H4 (cell line): ENCODE results near the gene ZNF81. TPM values are rescaled to one million over a fixed set of nuclear protein-coding genes. Genes with fewer than 3 reads are reported as not detected.
"Not testable (repeated sequence)": the region's sequence is repeated elsewhere in the genome, so short reads cannot be mapped to it uniquely, and the experiment has no call there.

Source experiments
- DNase-seq: peaks from one replicate; pipeline ENCODE4 v3.0.0-alpha.2; 2015; ENCODE audit warnings: low spot score
- total RNA-seq: library from RNA; depleted of rRNA; stranded (reverse); fragments of >200 nt; shearing (Covaris generic); gene quantifications from 2 replicates; pipeline ENCODE4 v1.2.3, GENCODE V29; 2014; rRNA removed

The ZNF81 gene
- total RNA-seq, result 1.5 and 2.3 TPM in 2 replicates

- peak; percentile 97 for DNase-seq
Observed at GRCh38 chrX:47836164-47837072, at the start of gene ZNF81. ZNF81 (plus strand) TSS chrX:47836902; CDS start chrX:47846268, 9,366 bp downstream.

GRCh38 chrX:47796433-47796906 lies 40.2 kb upstream of the ZNF81 start:
- no peak for DNase-seq

GRCh38 chrX:47797084-47797483 lies 39.6 kb upstream of the ZNF81 start:
- DNase-seq, result no peak

- no peak for DNase-seq
Observed at GRCh38 chrX:47798861-47799260, 37.8 kb upstream of the ZNF81 start.

GRCh38 chrX:47802589-47802988 lies 34.1 kb upstream of the ZNF81 start:
- DNase-seq, result no peak

GRCh38 chrX:47803103-47803502 lies 33.6 kb upstream of the ZNF81 start:
- not testable (repeated sequence) for DNase-seq

GRCh38 chrX:47804315-47804714 lies 32.4 kb upstream of the ZNF81 start:
- no peak for DNase-seq

GRCh38 chrX:47805844-47806243 lies 30.9 kb upstream of the ZNF81 start:
- DNase-seq, result not testable (repeated sequence)

GRCh38 chrX:47806415-47807271 lies 30.1 kb upstream of the ZNF81 start:
- DNase-seq, result not testable (repeated sequence)

GRCh38 chrX:47807272-47807538 lies 29.5 kb upstream of the ZNF81 start:
- not testable (repeated sequence) for DNase-seq

- no peak for DNase-seq
Observed at GRCh38 chrX:47807548-47807947, 29.2 kb upstream of the ZNF81 start.

- no peak for DNase-seq
Observed at GRCh38 chrX:47808904-47809788, 27.6 kb upstream of the ZNF81 start.

- DNase-seq, result no peak
Observed at GRCh38 chrX:47814851-47815250, 21.9 kb upstream of the ZNF81 start.

GRCh38 chrX:47815901-47816845 lies 20.5 kb upstream of the ZNF81 start:
- no peak for DNase-seq

- DNase-seq, result no peak
Observed at GRCh38 chrX:47817421-47817820, 19.3 kb upstream of the ZNF81 start.

GRCh38 chrX:47817897-47818296 lies 18.8 kb upstream of the ZNF81 start:
- no peak for DNase-seq

GRCh38 chrX:47828984-47829383 lies 7.7 kb upstream of the ZNF81 start:
- no peak for DNase-seq

- peak; percentile 23 for DNase-seq
Observed at GRCh38 chrX:47831788-47832187, 4.9 kb upstream of the ZNF81 start.

GRCh38 chrX:47838361-47838760 lies 1.7 kb downstream of the ZNF81 start:
- DNase-seq, result no peak

- DNase-seq, result no peak
Observed at GRCh38 chrX:47840111-47840510, 3.4 kb downstream of the ZNF81 start.
